ENCODE data around the gene MAJIN. TPM values are rescaled to one million over a fixed set of nuclear protein-coding genes. Genes with fewer than 3 reads are reported as not detected.

Gene MAJIN
- total and polyA plus RNA-seq, 10 of the 15 experiments (the other 5 are each of a cell fraction or from before 2014, with no cell fraction given) = 0.10 TPM; not detected in 9

GRCh38 chr11:64994318-64994717 is 22.4 kb upstream of the MAJIN start:
- Histone ChIP-seq H3K79me2 (ENCODE audit: control insufficient read depth, insufficient read depth, low read length) (no peaks in the 10 kb centered on the region), H2AFZ (ENCODE audit: control insufficient read depth, low read depth, low read length) (no peak overlapping the region), H4K20me1 (ENCODE audit: control insufficient read depth, insufficient read depth) (no peaks in the 10 kb centered on the region), H3K27ac (ENCODE audit: control insufficient read depth, insufficient read depth) (no peak overlapping the region), H3K4me3 (no peak overlapping the region), H3K9me3 (replicated peaks; ENCODE audit: control insufficient read depth, insufficient read depth, low read length) (no peaks in the 10 kb centered on the region), H3K27me3 (replicated peaks in 1 of 2; ENCODE audit: control insufficient read depth in 2 of 2, insufficient read depth in 2 of 2, low read length in 1 of 2) (no peaks in the 10 kb centered on the region; a peak in 1 of 4 replicates), H3K4me2 (ENCODE audit: control insufficient read depth, insufficient read depth) (no peak overlapping the region), H3K9ac (ENCODE audit: control insufficient read depth, insufficient read depth, low read length) (no peak overlapping the region), H3K36me3 (ENCODE audit: control insufficient read depth in 2 of 2, insufficient read depth in 2 of 2, low read length in 1 of 2) (no peaks in the 10 kb centered on the region), H3K4me1 (ENCODE audit: control insufficient read depth, insufficient read depth, low read length) (peaks cover 21% of the 10 kb centered on the region)
- RAD21 ChIA-PET (ENCODE audit: unreplicated experiment) = no interaction called here
- intact Hi-C loops (cut with micrococcal nuclease; ENCODE audit: unreplicated experiment) (no loop called here), in situ Hi-C loops (cut with MboI) (no loop called here)
- BruUV-seq (replicated peaks) = no TSS peak
- POLR2A ChIA-PET = no interaction called here
- no peak for DNase-seq (ENCODE audit: low read depth, low spot score)
- FAIRE-seq = no peak
- SMC1A ChIA-PET (ENCODE audit: uncharacterized antibody, unreplicated experiment) = no interaction called here
- ATAC-seq = no peak
- CTCF ChIA-PET = interaction anchor here (0.6 kb wide), 1 partner anchor 258 kb away, joined by 4 read pairs; no protein-coding TSS in a partner anchor
- WGBS (ENCODE audit: insufficient coverage, insufficient replicate concordance, low lambda C conversion rate, missing lambda C conversion rate) = 38% methylated on average over 7 of the region's 7 CpGs
- TF ChIP-seq POU2F2 (IDR thresholded peaks at IDR 0.05; ENCODE audit: borderline replicate concordance, low read depth, low read length) = no peak
- TF ChIP-seq USF1 (IDR thresholded peaks at IDR 0.05; ENCODE audit: borderline replicate concordance, extremely low read length, insufficient read depth, low read depth, low read length) = no peak
- no peak for TF ChIP-seq POLR2AphosphoS2 (IDR thresholded peaks at IDR 0.05; ENCODE audit: low read depth, low read length)
- no peak for TF ChIP-seq CTCF (IDR thresholded peaks at IDR 0.05 in 2 of 3, conservative IDR thresholded peaks at IDR 0.05 in 1 of 3; ENCODE audit: control insufficient read depth in 2 of 3, extremely low read depth in 1 of 3, insufficient read depth in 1 of 3, low read depth in 3 of 3, low read length in 3 of 3)
- no peak for TF ChIP-seq DPF2 (IDR thresholded peaks at IDR 0.05)
- TF ChIP-seq MXI1 (IDR thresholded peaks at IDR 0.05; ENCODE audit: low read depth, low read length) = no peak
- no peak for TF ChIP-seq ELK1 (IDR thresholded peaks at IDR 0.05; ENCODE audit: low read depth, low read length)
- TF ChIP-seq FOXK2 (IDR thresholded peaks at IDR 0.05) = no peak
- TF ChIP-seq HSF1 (IDR thresholded peaks at IDR 0.05; ENCODE audit: low read depth, low read length) = no peak
- no peak for TF ChIP-seq KDM1A (IDR thresholded peaks at IDR 0.05; ENCODE audit: borderline replicate concordance)
- TF ChIP-seq NR2C2 (IDR thresholded peaks at IDR 0.05; ENCODE audit: borderline replicate concordance, control insufficient read depth, insufficient read length, low read depth) = no peak
- TF ChIP-seq MTA3 (IDR thresholded peaks at IDR 0.05; ENCODE audit: borderline replicate concordance, low read length) = no peak
- TF ChIP-seq SMAD5 (IDR thresholded peaks at IDR 0.05; ENCODE audit: low read depth) = no peak
- TF ChIP-seq ZNF687 (IDR thresholded peaks at IDR 0.05) = no peak
- no peak for TF ChIP-seq FOXM1 (IDR thresholded peaks at IDR 0.05; ENCODE audit: low read depth, low read length)
